Measurements from ENCODE around the gene HMOX2.
A peak's percentile ranks its signal among the peaks of the same experiment; 100 is the strongest.

Gene HMOX2

DNA sequence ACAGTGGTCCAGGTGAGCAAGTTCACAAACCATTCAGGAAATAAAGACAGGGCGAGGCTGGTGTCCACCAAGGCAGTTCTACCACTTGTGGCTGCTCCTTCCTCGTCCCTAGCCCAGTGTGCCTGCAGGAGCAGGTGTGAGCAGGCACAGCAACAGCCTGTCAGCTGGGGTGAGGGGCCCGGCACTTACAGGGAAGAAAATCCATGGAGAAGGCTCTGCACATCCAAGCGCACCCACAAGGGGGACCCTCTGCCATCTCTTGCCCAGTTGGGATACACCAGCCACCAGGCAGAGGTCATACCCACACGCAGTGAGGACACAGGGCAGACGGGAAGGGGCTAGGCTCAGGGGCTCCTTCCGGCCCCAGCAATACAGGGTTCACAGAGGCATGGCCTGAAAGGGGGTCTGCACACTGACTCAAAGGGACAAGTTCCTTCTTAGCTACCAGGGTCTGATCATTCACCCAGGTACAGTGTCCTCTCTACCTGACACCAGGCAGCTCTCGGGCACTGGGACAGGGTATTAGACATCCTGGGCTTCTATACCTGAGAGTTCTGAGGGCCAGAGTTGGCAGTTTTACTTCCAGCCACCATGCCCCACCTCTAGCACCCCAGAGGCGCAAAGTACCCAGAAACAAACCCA lies 35.4 kb downstream of the HMOX2 start:
- TF ChIP-seq, protein P1, sequence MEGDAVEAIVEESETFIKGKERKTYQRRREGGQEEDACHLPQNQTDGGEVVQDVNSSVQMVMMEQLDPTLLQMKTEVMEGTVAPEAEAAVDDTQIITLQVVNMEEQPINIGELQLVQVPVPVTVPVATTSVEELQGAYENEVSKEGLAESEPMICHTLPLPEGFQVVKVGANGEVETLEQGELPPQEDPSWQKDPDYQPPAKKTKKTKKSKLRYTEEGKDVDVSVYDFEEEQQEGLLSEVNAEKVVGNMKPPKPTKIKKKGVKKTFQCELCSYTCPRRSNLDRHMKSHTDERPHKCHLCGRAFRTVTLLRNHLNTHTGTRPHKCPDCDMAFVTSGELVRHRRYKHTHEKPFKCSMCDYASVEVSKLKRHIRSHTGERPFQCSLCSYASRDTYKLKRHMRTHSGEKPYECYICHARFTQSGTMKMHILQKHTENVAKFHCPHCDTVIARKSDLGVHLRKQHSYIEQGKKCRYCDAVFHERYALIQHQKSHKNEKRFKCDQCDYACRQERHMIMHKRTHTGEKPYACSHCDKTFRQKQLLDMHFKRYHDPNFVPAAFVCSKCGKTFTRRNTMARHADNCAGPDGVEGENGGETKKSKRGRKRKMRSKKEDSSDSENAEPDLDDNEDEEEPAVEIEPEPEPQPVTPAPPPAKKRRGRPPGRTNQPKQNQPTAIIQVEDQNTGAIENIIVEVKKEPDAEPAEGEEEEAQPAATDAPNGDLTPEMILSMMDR (IDR thresholded peaks at IDR 0.05): peak; percentile 43; the same call in 1 of the 2 replicates

DNA sequence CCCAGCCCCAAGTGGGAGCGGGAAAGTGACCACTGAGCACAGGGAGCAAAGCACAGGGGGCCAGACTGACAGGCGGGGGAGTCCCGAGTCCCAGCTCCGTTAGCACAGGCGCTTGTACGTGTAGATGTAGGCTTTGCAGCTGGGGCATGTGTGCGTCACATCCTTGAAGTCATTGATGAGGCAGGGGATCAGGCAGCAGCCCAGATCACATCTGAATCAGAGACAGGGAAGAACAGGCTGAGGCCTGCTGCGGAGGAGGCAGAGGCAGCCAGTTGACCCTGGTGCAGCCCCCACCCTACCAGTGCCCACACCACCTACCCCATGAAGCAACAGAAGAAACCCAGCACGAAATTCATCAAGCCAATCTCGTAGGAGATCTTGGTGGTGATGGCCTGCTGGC lies 36.3 kb downstream of the HMOX2 start:
- TF ChIP-seq, protein P1 (IDR thresholded peaks at IDR 0.05): no peak

DNA sequence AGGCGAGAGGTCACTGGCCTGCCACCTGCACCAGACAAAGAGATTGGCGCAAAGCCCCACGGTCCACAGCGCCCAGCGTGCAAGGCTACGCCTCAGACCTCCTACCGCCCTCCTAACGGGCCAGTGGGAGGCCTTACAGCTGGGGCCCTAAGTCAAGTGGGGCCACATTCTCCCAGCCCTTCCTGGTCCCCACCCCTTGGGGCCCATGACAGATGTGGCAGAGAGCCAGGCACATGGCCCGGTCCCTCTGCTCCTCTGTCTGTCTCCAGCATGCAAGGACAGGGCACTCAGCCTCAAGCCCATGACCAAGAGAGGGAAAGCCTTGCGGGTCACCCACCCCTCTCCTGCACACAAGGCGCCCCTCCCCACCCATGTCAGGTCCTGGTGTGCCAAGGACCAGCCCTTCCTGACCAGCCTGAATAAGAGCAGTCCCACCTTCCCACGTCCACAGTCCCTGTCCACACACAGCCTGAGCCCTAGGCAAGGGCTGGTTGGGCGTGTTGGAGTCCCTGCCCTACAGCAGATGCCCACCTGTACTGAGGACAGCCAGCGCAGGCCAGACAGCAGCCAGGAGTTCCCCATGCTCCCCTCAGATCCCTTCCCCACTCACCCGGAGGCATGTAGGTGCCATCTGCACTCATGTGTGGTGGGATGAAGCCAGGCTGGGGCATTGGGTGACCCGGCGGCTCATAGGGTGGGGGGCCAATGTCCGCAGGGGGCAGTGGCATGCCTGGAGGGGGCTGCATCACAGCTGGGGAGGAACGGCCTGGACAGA lies 37.1 kb downstream of the HMOX2 start:
- TF ChIP-seq, protein P1 (IDR thresholded peaks at IDR 0.05): no peak

DNA sequence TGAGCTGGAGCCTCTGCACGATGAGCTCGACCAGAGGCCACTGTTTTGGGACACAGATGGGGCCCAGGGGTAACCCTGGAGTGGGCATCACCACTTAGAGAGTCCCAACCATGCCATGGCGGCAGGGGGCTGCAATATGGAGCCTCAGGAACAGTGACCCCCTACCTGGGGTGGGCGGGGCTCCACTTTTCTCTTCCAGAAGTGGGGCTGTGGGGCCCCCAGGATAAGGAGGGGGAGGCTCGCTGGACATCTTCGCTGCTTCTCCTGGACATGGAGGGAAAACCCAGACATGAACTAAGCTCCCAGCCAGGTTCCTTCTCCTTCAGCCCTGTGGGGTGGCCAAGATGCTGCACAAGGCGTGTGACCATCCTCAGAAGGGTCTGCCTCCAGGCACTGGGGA lies 37.7 kb downstream of the HMOX2 start:
- TF ChIP-seq, protein P1 (IDR thresholded peaks at IDR 0.05): no peak

DNA sequence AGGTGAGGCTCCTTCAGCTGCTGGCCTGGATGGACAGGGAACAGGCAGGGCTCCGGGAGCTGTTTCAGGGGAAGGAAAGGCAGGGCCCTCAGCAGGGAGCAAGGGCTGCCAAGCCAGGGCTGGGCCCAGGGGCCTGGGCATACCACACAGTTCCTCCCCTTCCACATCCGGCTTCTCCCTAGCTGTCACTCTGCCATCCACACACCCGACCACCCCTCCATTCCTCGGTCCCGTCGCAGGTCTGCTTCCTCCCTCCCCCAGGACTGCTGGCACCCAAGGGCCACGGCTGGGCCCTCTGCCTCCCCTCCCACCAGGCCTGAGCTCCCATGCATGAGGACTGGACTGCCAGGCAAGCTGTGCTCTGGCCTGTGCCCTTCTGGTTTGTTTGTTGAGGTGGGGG lies 38.4 kb downstream of the HMOX2 start:
- TF ChIP-seq, protein P1 (IDR thresholded peaks at IDR 0.05): no peak

DNA sequence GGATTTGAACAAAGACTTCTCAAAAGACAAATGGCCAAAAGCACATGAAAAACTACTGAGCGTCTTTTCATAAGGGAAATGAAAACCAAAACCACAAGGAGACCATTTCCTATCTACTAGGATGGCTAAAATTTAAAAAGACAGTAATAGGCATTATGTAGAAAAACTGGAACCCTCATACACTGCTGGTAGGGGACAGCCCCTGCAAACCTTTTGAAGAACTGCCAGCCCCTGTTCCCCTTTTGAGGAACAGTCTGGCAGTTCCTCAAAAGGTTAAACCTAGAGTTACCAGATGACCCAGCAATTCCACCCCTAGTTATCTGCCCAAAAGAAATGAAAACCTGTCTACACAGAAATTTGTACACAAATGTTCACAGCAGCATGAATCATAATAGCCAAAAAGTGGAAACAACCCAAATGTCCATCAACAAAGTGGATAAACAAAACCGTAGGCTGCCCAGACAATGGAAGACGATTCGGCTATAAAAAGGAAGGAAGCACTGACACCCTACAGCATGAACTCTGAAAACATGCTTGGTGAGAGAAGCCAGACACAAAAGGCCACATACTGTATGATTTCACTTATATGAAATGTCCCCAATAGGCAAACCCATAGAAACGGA lies 39.5 kb downstream of the HMOX2 start:
- TF ChIP-seq, protein P1 (IDR thresholded peaks at IDR 0.05): no peak

DNA sequence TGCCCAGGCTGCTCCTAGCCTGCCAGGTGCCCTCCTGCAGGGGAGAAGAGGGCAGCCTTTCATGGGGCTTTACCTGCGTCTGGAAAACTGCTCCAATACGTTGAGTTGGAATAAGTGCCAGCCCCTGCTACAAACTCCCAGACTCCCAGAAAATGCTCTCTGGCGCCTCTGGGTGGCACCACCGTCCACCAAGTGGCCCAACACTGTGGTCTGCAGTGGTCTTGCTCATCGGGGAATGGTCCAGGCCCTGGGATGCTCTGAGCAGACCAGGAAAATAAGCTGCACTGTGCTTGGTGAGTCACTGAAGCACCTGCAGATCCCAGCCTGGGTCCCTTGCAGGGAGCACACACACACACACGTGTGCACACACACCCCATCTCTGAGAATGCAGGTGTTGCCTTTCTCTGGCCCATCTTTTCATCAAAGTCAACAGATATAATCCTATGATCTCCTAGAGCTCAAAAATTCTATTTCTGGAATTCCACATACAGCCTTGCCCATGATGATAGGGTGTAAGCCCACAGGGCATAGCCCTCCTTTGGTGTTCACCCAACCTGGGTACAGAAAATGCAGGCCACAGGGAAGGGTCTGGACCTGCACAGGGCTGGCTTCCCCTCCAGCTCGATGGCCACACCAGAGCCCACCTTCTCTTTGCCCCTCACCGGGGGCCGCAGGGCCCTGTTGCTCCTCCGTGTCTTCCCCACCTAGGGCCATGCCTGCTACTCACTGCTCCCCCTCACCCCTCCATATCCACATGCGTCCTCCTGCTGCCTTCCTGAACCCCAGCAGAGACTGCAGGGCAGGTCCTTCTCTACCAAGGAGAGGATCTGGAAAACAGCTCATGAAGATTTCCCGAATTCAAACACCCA lies 41.8 kb downstream of the HMOX2 start:
- TF ChIP-seq, protein P1 (IDR thresholded peaks at IDR 0.05): peak; percentile 34; the same call in 1 of the 2 replicates

All from LNCAP (cell line).